NCI-H446 treated with DMSO at 0.1 percent for 48 hours (cell line): ENCODE data around the gene HUS1.
"Not testable (repeated sequence)": the region's sequence is repeated elsewhere in the genome, so short reads cannot be mapped to it uniquely, and the experiment has no call there.

ENCODE experiments used
- DNase-seq: peaks from one replicate; lab custom pipeline; 2025; lab: John Stamatoyannopoulos, UW

HUS1 gene

GRCh38 chr7:47923081-47923875 lies 56.1 kb downstream of the HUS1 start:
- DNase-seq, result not testable (repeated sequence)

DNA sequence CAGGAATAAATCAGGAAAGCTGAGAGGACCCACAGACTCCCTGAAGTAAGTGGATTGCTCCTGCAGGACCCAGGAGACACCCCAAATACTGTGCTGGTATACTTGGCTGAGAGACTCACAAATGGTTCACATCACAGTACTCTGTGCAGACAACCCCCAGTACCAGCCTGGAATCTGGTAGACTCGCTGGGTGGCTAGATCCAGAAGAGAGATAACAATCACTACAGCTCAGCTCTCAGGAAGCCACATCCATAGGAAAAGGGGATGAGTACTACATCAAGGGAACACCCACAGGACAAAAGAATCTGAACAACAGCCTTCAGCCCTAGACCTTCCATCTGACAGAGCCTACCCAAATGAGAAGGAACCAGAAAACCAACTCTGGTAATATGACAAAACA lies 62.9 kb downstream of the HUS1 start:
- not testable (repeated sequence) for DNase-seq

GRCh38 chr7:47915616-47915976 lies 63.8 kb downstream of the HUS1 start:
- DNase-seq, result no peak

DNA sequence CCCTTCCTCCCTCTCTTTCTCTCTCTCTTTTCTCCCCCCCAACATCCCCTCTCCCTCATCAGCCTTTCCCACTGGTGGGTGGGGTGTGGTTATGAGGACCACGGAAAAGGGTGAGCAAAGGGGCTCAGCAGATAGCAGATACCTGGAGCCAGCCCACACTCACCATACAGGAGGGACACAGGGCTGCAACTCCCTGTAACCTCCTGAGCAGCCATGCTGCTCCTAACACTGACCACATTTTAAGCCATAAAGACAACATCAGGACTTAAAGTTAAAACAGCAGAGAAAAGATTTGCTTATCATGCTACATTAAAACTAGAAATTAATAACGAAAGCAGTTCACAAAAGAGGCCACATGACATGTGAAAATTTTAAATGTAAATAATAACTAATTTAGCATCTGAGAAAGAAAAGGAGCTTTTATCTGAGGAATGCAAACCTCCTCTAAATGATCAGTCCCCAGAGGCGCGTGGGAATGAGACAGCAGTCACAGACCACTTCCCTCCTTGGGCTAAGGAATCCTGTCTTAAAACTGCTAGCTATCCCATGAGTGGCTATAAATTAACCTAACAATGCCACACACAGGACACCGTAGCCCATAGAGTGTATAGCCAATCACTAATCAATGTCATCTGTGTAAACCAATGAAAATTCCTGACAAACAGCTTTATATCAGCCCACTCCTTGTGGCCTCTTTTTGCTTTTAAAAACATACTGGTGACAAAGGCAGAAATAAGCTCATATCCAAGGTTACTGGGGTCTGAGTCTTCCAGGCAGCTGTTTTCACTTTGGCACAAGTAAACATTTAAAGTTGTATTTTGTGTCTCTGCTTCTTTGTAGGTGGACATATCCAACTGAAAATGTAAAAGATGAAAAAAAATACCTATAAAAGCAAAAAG lies 64.4 kb downstream of the HUS1 start:
- no peak for DNase-seq
